Measurements from ENCODE around the gene HHATL.

Gene HHATL

DNA sequence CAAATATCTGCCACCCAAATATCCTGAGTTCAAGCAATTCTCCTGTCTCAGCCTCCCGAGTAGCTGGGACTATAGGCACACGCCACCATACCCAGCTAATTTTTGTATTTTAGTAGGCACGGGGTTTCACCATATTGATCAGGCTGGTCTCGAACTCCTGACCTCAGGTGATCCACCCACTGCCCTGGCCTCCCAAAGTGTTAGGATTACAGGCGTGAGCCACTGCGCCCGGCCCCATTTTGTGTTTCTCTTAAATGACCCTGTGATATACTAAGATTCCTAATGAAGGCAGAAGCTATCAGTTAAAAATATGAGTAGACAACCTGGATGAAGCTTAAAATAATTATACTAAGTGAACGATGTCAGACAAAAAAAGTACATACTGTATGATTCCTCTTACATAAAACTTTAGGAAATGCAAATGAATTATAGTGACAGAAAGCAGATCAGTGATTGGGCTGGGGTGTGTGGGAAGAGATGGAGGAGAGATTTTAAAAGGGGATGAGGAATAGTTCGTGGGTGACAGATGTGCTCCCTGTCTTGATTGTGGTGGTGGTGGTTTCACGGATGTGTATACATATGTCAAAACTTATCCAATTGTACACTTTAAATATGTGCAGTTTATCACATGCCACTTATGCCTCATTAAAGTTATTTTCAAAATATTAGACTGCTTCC, 21.1 kb downstream of the HHATL start:
- DNase-seq: no peak

DNA sequence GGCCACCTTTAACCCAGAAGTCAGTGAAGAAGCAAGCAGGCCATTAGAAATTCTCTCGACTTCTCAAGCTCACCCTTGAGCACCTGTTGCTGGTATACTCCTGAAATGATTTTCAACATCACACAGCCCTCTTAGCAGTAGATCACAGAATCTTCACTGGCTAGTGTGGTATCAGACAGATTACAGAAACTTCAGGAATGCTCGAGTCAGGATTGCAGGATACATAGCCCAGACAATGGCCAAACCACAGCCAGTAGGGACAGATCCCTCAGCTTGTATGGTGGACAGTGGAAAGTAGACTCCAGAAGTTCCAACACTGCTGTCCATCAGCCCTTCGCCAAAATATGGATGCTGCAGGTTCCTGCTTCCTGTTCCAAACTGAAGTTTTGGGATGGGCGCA, 21.8 kb downstream of the HHATL start:
- DNase-seq: no peak

DNA sequence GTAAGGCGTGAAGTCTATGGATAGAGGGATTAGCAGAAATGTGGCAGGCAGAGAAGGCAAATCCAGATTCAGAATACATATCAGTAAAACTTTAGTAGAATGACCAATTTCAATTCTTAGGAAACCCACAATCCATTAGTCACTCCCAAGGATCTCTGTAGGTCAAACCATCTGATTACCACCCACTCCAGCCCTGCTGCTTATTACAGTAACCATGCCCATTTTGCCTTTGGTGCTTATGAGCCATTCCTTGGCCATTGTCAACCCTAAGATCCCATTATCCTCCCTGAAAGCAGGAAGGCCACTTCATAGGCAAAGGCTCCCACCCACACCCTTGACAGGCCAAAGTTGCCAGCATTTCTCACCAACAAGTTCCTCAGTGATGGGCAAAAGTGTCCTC, 22.3 kb downstream of the HHATL start:
- DNase-seq: no peak

GRCh38 chr3:42678447-42678846, 24.2 kb downstream of the HHATL start:
- no peak for DNase-seq

DNA sequence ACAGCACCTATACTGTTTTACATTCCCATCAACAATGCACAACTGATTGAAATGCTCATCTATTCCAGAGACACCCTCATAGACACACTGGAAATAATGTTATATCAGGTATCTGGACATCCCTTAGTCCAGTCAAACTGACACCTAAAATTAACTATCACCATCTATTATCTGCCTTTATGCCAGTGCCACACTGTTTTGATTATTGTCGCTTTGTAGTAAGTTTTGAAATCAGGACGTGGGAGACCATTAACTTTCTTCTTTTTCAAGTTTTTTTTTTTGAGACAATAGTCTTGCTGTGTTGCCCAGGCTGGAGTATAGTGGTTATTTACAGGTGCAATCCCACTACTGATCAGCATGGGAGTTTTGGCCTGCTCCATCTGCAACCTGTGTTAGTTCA, 26.7 kb downstream of the HHATL start:
- DNase-seq: no peak

DNA sequence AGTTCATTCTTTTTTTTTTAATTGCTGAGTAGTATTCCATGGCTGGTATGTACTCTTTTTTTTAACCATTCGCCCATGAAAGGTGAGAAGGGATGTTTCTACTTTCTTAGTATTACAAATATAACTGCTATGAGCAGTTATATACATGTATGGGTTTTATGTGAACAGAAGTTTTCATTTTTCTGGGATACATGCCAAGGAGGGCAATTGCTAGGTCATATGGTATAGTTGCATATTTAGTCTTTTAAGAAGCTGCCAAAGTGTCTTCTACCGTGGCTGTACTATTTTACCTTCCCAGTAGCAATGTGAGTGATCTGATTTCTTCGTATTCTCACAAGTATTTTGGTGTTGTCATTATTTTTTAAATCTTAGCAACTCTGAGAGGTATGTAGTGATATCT, 28.5 kb downstream of the HHATL start:
- no peak for DNase-seq

DNA sequence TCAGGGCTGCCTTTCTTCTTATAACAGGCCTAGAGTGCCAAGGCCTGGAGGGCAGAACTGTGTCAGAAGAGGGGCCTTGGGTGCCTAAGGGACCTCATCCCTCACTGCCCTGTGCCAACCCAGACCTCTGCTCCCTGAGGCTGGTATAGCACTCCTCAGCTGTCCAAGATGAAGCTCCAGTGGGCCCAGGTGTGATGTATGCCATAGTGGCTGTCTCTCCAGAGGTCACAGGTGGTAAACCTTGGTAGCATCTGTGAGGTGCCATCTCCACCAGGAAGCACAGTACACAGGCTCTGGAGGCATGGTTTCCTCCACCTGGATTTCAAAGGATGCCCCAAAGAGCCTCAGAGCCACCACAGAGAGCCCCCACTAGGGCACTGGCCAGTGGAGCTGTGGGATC, 29.5 kb downstream of the HHATL start:
- no peak for DNase-seq

DNA sequence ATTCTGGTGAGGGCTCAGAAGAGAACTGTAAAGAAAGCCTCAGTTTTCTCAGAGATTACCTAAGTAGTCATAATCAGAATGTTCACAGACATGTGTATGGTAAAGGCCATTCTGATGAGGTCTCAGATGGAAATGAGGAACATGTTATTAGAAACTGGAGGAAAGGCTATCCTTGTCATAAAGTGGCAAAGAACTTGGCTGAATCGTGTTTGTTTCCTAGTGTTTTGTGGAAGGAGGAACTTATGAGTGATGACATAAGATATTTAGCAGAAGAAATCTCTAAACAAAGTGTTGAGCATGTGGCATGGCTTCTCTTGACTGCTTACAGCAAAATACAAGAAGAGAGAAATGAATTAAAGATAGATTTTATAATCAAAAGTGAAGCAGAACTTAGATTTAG, 30.1 kb downstream of the HHATL start:
- DNase-seq: no peak

- DNase-seq: no peak
Observed at GRCh38 chr3:42670670-42671069, 31.9 kb downstream of the HHATL start.

- no peak for DNase-seq
Observed at GRCh38 chr3:42670051-42670576, 32.5 kb downstream of the HHATL start.

DNA sequence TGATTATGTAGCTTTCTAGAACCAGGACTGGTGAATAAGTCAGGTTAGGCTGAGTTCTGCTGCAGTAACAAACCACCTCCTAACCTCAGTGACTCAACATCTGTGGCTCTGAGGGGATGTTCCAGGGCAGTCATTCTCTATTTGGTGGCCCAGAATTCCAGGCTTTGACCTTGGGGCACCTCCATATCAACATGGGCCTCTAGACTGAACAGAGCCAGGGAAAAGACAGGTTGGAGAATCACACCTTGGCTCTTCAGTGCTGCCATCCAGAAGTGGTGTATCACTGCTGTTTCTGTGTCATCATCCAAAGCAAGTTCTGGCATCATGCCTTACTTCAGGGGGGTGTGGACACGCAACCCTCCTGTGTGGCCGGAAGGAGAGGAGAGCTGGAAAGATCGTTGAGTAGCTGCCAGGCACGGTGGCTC, 33.8 kb downstream of the HHATL start:
- DNase-seq: no peak

- no peak for DNase-seq
Observed at GRCh38 chr3:42668413-42668760, 34.2 kb downstream of the HHATL start.

GRCh38 chr3:42667523-42668412, 34.8 kb downstream of the HHATL start:
- DNase-seq: no peak

- DNase-seq: no peak
Observed at GRCh38 chr3:42667096-42667522, 35.5 kb downstream of the HHATL start.

DNA sequence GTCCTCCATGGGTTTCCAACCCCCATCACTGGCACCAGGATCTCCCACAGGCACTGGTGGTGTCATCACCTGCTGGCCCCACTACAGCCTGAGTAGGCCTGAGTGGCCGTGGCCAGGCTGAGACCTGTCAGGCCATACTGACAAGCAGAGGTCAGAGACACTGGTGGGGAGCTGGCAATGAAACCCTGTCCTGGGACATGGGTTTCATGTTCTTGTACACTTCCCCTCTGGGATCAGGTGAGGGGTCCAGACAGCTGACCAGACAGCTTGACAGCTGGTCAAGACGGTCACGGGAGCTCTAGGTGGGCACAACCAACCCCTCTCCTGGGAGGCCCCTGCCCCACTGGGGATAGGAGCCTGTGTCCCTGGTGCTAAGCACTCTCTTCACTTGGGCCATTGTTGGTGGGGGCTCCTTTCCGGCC, 36.0 kb downstream of the HHATL start:
- no peak for DNase-seq

GRCh38 chr3:42666022-42666421, 36.6 kb downstream of the HHATL start:
- no peak for DNase-seq

GRCh38 chr3:42665050-42665878, 37.3 kb downstream of the HHATL start:
- no peak for DNase-seq

- DNase-seq: no peak
Observed at GRCh38 chr3:42664438-42664803, 38.2 kb downstream of the HHATL start.

GRCh38 chr3:42663581-42664437, 38.8 kb downstream of the HHATL start:
- no peak for DNase-seq

- DNase-seq: no peak
Observed at GRCh38 chr3:42662813-42663535, 39.6 kb downstream of the HHATL start.

DNA sequence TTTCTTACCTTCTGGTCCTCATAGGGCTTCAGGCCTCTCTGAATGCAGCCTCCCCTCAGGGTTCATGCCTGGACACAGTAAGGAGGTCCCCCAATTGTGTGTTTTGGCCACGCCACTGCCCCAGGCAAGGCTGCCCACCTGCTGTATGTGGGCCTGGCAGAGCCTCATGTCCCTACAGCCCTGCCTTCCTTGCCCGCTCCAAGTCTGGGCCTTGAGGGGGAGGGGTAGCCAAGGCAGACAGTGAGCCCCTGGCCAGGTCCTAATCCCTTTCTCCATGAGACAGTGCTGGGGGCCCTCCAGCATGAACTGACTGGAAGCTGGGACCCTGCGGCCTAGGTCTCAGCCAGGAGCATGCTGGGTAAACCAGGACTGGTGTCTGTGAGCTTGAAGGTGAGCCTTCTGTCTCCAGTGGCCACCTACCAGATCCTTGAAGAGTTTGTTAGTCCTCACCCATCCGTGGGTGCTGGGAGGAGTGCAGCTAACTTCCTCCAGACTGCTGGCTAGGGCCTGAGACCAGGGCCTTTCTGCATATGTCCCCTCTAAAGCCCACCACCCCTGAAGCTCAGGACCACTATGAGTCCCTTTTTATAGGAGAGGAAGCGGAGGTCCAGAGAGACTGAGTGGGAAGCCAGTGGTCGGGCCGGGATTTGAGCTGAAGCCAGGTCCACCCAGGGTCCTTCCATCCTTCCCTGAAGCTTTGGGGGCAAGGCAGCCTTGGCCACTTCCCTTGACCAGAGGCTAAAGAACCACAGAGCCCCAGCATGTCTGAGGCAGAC, 40.4 kb downstream of the HHATL start:
- no peak for DNase-seq
